ENCODE data around the gene CDK2AP2. TPM values are rescaled to one million over a fixed set of nuclear protein-coding genes. Genes with fewer than 3 reads are reported as not detected.

CDK2AP2 gene
- total and polyA plus RNA-seq, 9 of the 15 experiments (the other 6 are each of a cell fraction or from before 2014, with no cell fraction given), result 4.4 to 47.4 (median 21.7) TPM

GRCh38 chr11:67525275-67525976 lies 17.5 kb upstream of the CDK2AP2 start (continued):
- TF ChIP-seq SNAPC5 (CRISPR knock-in tag; IDR thresholded peaks at IDR 0.05) (no peak), TGIF2 (CRISPR knock-in tag; IDR thresholded peaks at IDR 0.05) (no peak), FOXJ3 (CRISPR knock-in tag; IDR thresholded peaks at IDR 0.05) (no peak), TSC22D4 (tag; IDR thresholded peaks at IDR 0.05) (no peak)
- TF ChIP-seq, protein P1, sequence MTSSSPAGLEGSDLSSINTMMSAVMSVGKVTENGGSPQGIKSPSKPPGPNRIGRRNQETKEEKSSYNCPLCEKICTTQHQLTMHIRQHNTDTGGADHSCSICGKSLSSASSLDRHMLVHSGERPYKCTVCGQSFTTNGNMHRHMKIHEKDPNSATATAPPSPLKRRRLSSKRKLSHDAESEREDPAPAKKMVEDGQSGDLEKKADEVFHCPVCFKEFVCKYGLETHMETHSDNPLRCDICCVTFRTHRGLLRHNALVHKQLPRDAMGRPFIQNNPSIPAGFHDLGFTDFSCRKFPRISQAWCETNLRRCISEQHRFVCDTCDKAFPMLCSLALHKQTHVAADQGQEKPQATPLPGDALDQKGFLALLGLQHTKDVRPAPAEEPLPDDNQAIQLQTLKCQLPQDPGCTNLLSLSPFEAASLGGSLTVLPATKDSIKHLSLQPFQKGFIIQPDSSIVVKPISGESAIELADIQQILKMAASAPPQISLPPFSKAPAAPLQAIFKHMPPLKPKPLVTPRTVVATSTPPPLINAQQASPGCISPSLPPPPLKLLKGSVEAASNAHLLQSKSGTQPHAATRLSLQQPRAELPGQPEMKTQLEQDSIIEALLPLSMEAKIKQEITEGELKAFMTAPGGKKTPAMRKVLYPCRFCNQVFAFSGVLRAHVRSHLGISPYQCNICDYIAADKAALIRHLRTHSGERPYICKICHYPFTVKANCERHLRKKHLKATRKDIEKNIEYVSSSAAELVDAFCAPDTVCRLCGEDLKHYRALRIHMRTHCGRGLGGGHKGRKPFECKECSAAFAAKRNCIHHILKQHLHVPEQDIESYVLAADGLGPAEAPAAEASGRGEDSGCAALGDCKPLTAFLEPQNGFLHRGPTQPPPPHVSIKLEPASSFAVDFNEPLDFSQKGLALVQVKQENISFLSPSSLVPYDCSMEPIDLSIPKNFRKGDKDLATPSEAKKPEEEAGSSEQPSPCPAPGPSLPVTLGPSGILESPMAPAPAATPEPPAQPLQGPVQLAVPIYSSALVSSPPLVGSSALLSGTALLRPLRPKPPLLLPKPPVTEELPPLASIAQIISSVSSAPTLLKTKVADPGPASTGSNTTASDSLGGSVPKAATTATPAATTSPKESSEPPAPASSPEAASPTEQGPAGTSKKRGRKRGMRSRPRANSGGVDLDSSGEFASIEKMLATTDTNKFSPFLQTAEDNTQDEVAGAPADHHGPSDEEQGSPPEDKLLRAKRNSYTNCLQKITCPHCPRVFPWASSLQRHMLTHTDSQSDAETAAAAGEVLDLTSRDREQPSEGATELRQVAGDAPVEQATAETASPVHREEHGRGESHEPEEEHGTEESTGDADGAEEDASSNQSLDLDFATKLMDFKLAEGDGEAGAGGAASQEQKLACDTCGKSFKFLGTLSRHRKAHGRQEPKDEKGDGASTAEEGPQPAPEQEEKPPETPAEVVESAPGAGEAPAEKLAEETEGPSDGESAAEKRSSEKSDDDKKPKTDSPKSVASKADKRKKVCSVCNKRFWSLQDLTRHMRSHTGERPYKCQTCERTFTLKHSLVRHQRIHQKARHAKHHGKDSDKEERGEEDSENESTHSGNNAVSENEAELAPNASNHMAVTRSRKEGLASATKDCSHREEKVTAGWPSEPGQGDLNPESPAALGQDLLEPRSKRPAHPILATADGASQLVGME (CRISPR knock-in tag; IDR thresholded peaks at IDR 0.05), result no peak
